Measurements from ENCODE around the gene ATXN7L2. TPM values are rescaled to one million over a fixed set of nuclear protein-coding genes. Genes with fewer than 3 reads are reported as not detected.

ATXN7L2 gene
- total RNA-seq, 1 donor from 2014 or later, result 19.6 TPM

DNA sequence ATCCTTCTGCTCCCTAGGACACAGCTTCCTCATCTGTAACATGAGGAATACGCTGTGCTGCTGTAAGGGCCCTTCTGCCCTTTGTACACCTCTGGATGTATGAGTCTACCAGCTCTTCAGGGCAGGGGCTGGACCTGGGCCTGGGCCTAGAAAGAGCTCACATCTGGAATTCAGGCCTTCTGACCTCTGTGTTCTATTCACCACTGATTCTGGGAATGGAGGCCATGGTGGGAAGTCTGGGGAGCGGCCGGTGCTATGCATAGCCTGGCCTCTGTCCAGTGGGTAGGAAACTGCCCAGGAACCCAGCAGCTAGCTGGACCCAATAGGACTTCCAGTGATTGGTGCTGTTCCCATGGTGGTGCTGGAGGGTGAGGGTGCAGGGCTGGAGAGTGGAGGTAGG lies 45.0 kb downstream of the ATXN7L2 start:
- Mint-ChIP-seq H3K36me3 (ENCODE audit: insufficient read depth) (no peaks in the 10 kb centered on the region), H3K27ac (no peak overlapping the region), H3K4me1 (ENCODE audit: low read depth) (peaks cover 7% of the 10 kb centered on the region), H3K27me3 (peaks cover 33% of the 10 kb centered on the region), H3K9me3 (ENCODE audit: low read depth) (no peaks in the 10 kb centered on the region), H3K4me3 (ENCODE audit: low read depth) (no peak overlapping the region)
- DNase-seq (ENCODE audit: low spot score, unreplicated experiment), result no peak
- TF ChIP-seq, protein P1, sequence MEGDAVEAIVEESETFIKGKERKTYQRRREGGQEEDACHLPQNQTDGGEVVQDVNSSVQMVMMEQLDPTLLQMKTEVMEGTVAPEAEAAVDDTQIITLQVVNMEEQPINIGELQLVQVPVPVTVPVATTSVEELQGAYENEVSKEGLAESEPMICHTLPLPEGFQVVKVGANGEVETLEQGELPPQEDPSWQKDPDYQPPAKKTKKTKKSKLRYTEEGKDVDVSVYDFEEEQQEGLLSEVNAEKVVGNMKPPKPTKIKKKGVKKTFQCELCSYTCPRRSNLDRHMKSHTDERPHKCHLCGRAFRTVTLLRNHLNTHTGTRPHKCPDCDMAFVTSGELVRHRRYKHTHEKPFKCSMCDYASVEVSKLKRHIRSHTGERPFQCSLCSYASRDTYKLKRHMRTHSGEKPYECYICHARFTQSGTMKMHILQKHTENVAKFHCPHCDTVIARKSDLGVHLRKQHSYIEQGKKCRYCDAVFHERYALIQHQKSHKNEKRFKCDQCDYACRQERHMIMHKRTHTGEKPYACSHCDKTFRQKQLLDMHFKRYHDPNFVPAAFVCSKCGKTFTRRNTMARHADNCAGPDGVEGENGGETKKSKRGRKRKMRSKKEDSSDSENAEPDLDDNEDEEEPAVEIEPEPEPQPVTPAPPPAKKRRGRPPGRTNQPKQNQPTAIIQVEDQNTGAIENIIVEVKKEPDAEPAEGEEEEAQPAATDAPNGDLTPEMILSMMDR (IDR thresholded peaks at IDR 0.05; ENCODE audit: unreplicated experiment), result no peak

DNA sequence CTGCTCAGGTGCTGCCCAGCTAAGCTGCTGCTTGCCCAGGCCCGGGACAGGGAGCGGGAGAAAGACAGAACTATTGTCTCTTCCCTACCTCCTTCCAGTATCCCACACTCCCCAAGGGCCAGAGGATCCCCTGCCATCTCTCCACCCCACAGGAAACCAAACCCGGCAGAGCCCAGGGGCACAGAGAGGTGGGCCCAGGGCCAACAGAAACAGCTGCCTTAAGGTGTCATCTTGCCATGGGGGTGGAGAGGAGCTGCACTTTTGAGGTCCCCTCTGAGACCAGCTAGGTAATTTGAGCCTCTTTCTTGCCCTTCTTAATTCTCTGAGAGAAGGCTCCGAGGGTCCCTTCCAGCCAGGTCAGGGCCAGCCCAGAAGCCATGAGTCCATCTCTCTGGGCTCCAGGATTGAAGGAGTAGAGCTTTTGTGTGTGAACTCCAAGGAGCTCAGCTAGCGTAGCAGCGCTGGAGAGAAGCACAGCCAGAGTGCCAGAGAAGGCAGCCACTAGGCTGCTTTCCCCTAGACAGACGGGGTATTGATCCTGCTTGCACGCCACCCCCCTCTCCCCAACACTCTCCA lies 46.3 kb downstream of the ATXN7L2 start:
- Mint-ChIP-seq H3K27ac (peak overlapping the region; percentile 62), H3K4me1 (ENCODE audit: low read depth) (peaks cover 7% of the 10 kb centered on the region), H3K4me3 (ENCODE audit: low read depth) (no peak overlapping the region), H3K36me3 (ENCODE audit: insufficient read depth) (no peaks in the 10 kb centered on the region), H3K9me3 (ENCODE audit: low read depth) (no peaks in the 10 kb centered on the region), H3K27me3 (peaks cover 33% of the 10 kb centered on the region)
- TF ChIP-seq, protein P1 (IDR thresholded peaks at IDR 0.05; ENCODE audit: unreplicated experiment), result no peak
- DNase-seq (ENCODE audit: low spot score, unreplicated experiment), result no peak

DNA sequence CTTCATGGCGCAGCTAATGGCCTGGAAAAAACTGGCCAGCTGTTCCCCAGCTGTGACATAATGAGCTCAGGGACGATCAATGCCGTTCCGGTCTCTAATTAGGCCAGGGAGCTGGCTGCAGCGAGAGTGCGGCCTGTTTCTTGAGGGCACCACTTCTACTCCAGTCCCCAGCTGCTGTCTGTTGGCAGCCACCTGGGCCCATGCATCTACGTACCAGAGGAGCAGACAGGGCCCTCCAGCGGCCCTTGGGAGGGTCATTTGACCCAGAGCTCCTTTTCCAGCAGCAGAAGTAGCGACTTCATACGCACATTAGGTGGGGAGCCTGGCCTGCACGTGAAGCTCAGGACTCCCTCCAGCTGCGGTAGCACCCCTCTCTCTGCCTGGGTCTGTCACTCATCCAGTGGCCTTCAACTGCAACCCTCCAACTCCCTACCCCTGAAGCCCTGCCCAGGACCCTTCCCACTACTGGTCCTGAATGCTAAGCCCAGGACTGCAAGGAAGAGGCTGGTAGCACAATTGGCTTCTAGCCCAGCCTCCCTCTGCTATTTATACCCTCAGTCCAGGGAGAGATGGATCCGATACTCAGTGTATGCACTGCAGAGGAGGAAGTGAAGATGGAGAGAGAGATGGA lies 46.9 kb downstream of the ATXN7L2 start:
- no peak for DNase-seq (ENCODE audit: low spot score, unreplicated experiment)
- peak overlapping the region; percentile 47 for H3K27ac Mint-ChIP-seq
- H3K27me3 Mint-ChIP-seq, result peaks cover 36% of the 10 kb centered on the region
- no peak overlapping the region for H3K4me3 Mint-ChIP-seq (ENCODE audit: low read depth)
- no peaks in the 10 kb centered on the region for H3K36me3 Mint-ChIP-seq (ENCODE audit: insufficient read depth)
- TF ChIP-seq, protein P1 (IDR thresholded peaks at IDR 0.05; ENCODE audit: unreplicated experiment), result no peak
- peaks cover 7% of the 10 kb centered on the region for H3K4me1 Mint-ChIP-seq (ENCODE audit: low read depth)
- H3K9me3 Mint-ChIP-seq (ENCODE audit: low read depth), result no peaks in the 10 kb centered on the region

DNA sequence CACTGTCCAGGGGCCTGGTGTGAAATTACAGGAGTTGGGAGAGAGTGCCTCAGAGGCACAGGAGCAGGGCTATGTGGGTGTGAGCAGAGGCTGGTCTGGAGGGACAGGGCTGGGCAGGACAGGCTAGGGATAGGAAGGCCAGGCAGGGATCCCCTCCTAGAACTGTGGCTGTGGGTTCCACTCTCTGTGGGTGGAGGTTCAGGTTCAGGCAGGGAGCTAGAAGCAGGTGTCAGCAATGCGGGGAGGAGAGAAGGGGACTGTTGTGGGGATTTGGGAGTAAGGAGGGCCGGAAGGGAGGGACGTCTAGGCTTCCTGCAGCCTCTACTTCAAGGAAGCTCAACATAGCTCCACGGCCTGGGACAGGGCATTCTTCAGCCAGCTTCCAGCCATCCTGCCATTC lies 47.7 kb downstream of the ATXN7L2 start:
- Mint-ChIP-seq H3K27ac (no peak overlapping the region), H3K4me1 (ENCODE audit: low read depth) (peaks cover 7% of the 10 kb centered on the region), H3K27me3 (peaks cover 29% of the 10 kb centered on the region), H3K9me3 (ENCODE audit: low read depth) (no peaks in the 10 kb centered on the region), H3K4me3 (ENCODE audit: low read depth) (no peak overlapping the region), H3K36me3 (ENCODE audit: insufficient read depth) (no peaks in the 10 kb centered on the region)
- TF ChIP-seq, protein P1 (IDR thresholded peaks at IDR 0.05; ENCODE audit: unreplicated experiment), result no peak
- no peak for DNase-seq (ENCODE audit: low spot score, unreplicated experiment)

DNA sequence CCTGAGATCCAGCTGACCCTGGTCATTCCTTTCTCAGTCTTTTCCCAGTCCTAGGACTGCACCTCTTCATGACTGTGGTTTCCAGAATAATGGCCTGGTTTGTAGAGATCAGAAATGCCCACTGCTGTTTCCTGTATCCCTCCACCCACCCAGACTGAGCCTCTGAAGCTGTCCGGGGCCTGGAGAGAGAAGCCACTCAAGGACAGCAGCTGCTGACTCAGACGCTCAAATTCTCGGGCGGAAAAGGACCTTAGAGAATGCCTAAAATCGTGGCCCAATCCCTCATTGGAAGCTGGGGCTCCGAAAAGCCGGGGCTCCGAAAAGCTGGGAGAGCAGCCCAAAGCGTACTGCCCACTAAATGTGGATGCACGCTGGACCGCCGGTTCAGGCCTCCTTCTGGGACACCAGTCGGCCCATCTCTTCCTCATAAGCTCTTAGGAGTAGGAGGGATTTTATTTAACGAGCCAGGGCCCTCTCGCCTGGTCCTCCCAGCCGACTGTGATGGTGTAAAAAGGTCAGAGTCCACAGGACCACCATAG lies 48.2 kb downstream of the ATXN7L2 start:
- H3K9me3 Mint-ChIP-seq (ENCODE audit: low read depth), result no peaks in the 10 kb centered on the region
- no peak for DNase-seq (ENCODE audit: low spot score, unreplicated experiment)
- peaks cover 25% of the 10 kb centered on the region for H3K27me3 Mint-ChIP-seq
- H3K4me3 Mint-ChIP-seq (ENCODE audit: low read depth), result no peak overlapping the region
- no peaks in the 10 kb centered on the region for H3K36me3 Mint-ChIP-seq (ENCODE audit: insufficient read depth)
- TF ChIP-seq, protein P1 (IDR thresholded peaks at IDR 0.05; ENCODE audit: unreplicated experiment), result no peak
- peaks cover 7% of the 10 kb centered on the region for H3K4me1 Mint-ChIP-seq (ENCODE audit: low read depth)
- no peak overlapping the region for H3K27ac Mint-ChIP-seq
